Activated T-cell treated with anti-CD3 and anti-CD28 coated beads, Interleukin-2, amount 50 U/mL, for 24 hours (primary cell): ENCODE data around the gene SECISBP2L.
"Not testable (repeated sequence)": the region's sequence is repeated elsewhere in the genome, so short reads cannot be mapped to it uniquely, and the experiment has no call there.

Source experiments
- DNase-seq: peaks from one replicate; pipeline ENCODE4 v3.0.0-alpha.2; 2020
- H3K27ac Mint-ChIP-seq: 2 replicates; pipeline ENCODE4 v1.8.0; 2020; ENCODE audit warnings: mild to moderate bottlenecking, mixed read lengths
- H3K27me3 Mint-ChIP-seq: 2 replicates; pipeline ENCODE4 v1.8.0; 2020; ENCODE audit warnings: mixed read lengths
- H3K36me3 Mint-ChIP-seq: 2 replicates; pipeline ENCODE4 v1.8.0; 2020; ENCODE audit warnings: low read depth, mixed read lengths
- H3K4me1 Mint-ChIP-seq: 2 replicates; pipeline ENCODE4 v1.8.0; 2020; ENCODE audit warnings: low read depth, mixed read lengths
- H3K4me3 Mint-ChIP-seq: 2 replicates; pipeline ENCODE4 v1.8.0; 2020; ENCODE audit warnings: mild to moderate bottlenecking, moderate library complexity, mixed read lengths
- H3K9me3 Mint-ChIP-seq: 2 replicates; pipeline ENCODE4 v1.8.0; 2020; ENCODE audit warnings: mixed read lengths

SECISBP2L gene, protein sequence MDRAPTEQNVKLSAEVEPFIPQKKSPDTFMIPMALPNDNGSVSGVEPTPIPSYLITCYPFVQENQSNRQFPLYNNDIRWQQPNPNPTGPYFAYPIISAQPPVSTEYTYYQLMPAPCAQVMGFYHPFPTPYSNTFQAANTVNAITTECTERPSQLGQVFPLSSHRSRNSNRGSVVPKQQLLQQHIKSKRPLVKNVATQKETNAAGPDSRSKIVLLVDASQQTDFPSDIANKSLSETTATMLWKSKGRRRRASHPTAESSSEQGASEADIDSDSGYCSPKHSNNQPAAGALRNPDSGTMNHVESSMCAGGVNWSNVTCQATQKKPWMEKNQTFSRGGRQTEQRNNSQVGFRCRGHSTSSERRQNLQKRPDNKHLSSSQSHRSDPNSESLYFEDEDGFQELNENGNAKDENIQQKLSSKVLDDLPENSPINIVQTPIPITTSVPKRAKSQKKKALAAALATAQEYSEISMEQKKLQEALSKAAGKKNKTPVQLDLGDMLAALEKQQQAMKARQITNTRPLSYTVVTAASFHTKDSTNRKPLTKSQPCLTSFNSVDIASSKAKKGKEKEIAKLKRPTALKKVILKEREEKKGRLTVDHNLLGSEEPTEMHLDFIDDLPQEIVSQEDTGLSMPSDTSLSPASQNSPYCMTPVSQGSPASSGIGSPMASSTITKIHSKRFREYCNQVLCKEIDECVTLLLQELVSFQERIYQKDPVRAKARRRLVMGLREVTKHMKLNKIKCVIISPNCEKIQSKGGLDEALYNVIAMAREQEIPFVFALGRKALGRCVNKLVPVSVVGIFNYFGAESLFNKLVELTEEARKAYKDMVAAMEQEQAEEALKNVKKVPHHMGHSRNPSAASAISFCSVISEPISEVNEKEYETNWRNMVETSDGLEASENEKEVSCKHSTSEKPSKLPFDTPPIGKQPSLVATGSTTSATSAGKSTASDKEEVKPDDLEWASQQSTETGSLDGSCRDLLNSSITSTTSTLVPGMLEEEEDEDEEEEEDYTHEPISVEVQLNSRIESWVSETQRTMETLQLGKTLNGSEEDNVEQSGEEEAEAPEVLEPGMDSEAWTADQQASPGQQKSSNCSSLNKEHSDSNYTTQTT

GRCh38 chr15:49046220-49047102 lies at the start of gene SECISBP2L:
Gene SECISBP2L (minus strand): TSS chr15:49046446. CDS start chr15:49046299, 147 bp downstream.
- H3K9me3 Mint-ChIP-seq = no peaks in the 10 kb centered on the region
- no peaks in the 10 kb centered on the region for H3K27me3 Mint-ChIP-seq
- peak within 1 kb of the TSS; percentile 93 for H3K27ac Mint-ChIP-seq
- H3K36me3 Mint-ChIP-seq = peaks cover 12% of the 10 kb centered on the region
- H3K4me3 Mint-ChIP-seq = peak within 1 kb of the TSS; percentile 91
- DNase-seq = peak; percentile 93
- peaks cover 30% of the 10 kb centered on the region for H3K4me1 Mint-ChIP-seq

- no peaks in the 10 kb centered on the region for H3K4me1 Mint-ChIP-seq
- DNase-seq = no peak
- no peak overlapping the region for H3K27ac Mint-ChIP-seq
- no peaks in the 10 kb centered on the region for H3K9me3 Mint-ChIP-seq
- H3K27me3 Mint-ChIP-seq = no peaks in the 10 kb centered on the region
- H3K4me3 Mint-ChIP-seq = no peak overlapping the region
- peaks cover 18% of the 10 kb centered on the region for H3K36me3 Mint-ChIP-seq
Observed at GRCh38 chr15:49094923-49095322, 48.7 kb upstream of the SECISBP2L start.

DNA sequence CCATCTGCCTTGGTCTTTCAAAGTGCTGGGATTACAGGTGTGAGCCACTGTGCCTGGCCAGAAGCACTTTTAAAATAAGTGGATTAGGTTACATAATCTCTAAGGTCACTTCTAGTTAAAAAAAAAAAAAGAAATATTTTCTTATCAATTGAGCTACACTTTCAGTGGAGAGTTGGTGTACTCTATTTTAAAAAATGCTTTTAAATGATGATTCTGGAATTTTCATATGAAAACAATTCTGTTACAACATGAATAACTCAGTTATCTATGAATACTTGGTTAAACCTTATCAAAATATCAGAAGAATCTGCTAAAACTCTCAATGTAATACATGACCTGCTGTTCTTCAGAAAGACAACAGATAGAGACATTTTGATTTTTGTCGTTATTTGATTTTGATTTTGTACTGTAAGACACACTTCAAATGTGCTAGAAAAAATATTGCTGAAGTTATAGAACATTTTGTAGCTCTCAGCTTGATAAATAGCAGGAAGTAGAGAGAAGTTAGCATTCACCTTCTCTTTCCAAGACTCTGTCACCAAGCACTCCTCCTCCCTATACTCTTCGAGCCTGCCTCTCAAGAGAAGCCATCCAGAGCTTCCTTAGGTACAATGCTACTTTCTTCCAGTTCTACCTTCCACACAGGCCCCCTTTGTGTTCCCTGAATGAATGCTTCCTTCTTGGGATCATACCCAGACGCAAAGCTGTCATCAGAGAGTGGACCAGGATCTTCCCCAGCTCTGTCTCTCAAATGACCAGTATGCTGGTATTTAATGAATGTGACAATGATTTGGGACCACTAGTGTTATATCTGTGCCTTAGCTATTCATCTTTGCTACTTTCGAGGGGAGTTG lies 47.2 kb upstream of the SECISBP2L start:
- Mint-ChIP-seq H3K4me1 (no peaks in the 10 kb centered on the region), H3K27me3 (no peaks in the 10 kb centered on the region), H3K36me3 (peaks cover 14% of the 10 kb centered on the region), H3K27ac (no peak overlapping the region), H3K4me3 (no peak overlapping the region), H3K9me3 (no peaks in the 10 kb centered on the region)
- no peak for DNase-seq

GRCh38 chr15:49088996-49089395 lies 42.8 kb upstream of the SECISBP2L start:
- H3K4me1 Mint-ChIP-seq = no peaks in the 10 kb centered on the region

GRCh38 chr15:49085696-49086459 lies 39.6 kb upstream of the SECISBP2L start:
- H3K9me3 Mint-ChIP-seq = no peaks in the 10 kb centered on the region
- no peak for DNase-seq
- no peaks in the 10 kb centered on the region for H3K4me1 Mint-ChIP-seq
- H3K27me3 Mint-ChIP-seq = no peaks in the 10 kb centered on the region
- no peak overlapping the region for H3K4me3 Mint-ChIP-seq
- no peaks in the 10 kb centered on the region for H3K36me3 Mint-ChIP-seq
- H3K27ac Mint-ChIP-seq = no peak overlapping the region

More at GRCh38 chr15:49088996-49089395, 42.8 kb upstream of the SECISBP2L start:
- H3K27me3 Mint-ChIP-seq = no peaks in the 10 kb centered on the region
- DNase-seq = no peak
- H3K36me3 Mint-ChIP-seq = no peaks in the 10 kb centered on the region
- no peak overlapping the region for H3K4me3 Mint-ChIP-seq
- no peaks in the 10 kb centered on the region for H3K9me3 Mint-ChIP-seq
- no peak overlapping the region for H3K27ac Mint-ChIP-seq

DNA sequence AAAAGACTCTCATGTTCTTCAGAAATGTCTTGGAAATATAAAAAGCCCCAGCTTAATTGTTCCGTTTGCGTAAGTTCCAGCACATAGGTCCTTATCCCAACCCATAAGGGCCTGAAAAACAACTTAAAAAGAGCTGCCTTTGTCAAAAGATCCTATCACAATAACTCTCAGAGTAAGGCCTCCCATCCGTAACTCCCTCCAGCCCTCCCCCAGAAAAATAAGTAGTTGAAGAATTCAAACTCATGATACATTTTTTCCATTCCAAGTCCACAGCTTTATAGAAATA lies 38.0 kb upstream of the SECISBP2L start:
- no peak for DNase-seq
- Mint-ChIP-seq H3K27ac (no peak overlapping the region), H3K4me3 (no peak overlapping the region), H3K27me3 (no peaks in the 10 kb centered on the region), H3K36me3 (no peaks in the 10 kb centered on the region), H3K4me1 (no peaks in the 10 kb centered on the region), H3K9me3 (no peaks in the 10 kb centered on the region)

GRCh38 chr15:49083401-49084284 lies 37.4 kb upstream of the SECISBP2L start:
- H3K9me3 Mint-ChIP-seq = no peaks in the 10 kb centered on the region
- H3K4me3 Mint-ChIP-seq = no peak overlapping the region
- H3K27me3 Mint-ChIP-seq = no peaks in the 10 kb centered on the region
- DNase-seq = no peak
- no peaks in the 10 kb centered on the region for H3K4me1 Mint-ChIP-seq
- no peak overlapping the region for H3K27ac Mint-ChIP-seq
- no peaks in the 10 kb centered on the region for H3K36me3 Mint-ChIP-seq

GRCh38 chr15:49082960-49083359 lies 36.7 kb upstream of the SECISBP2L start:
- Mint-ChIP-seq H3K27me3 (no peaks in the 10 kb centered on the region), H3K4me3 (no peak overlapping the region), H3K4me1 (no peaks in the 10 kb centered on the region), H3K9me3 (no peaks in the 10 kb centered on the region), H3K36me3 (no peaks in the 10 kb centered on the region), H3K27ac (no peak overlapping the region)
- no peak for DNase-seq

DNA sequence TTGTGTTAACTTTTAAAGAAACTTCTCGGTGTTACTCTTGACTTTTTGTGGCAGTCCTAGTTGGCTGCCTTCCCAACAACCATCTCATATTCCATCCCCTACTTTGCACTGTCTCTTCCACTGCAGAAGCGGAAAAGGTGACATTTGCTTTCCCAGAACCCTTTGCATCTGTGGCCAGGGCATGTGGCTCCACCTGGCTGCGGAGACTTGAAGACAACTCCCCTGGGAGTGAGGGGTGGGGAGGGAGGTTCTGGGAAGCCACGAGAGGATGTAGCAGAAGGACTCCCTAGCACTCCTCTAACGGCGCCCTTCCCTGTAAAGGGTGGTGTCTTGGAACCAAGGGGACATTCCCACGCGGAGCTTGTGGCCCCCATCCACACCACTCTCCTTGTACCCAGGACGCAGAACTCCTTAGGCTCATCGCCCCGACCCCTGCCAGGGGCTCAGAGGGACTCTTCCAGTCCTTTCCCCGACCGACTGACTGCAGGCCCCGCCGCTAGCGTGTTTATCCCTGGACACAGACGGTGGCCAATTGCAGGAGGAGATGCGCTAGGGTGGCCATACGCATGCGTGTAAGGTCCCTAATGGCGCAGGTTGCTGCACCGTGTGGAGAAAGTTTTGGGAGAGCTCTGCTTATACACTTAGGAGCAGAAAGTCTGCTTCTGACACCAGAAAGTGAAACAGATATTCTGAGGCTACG lies 33.2 kb upstream of the SECISBP2L start:
- H3K4me3 Mint-ChIP-seq = no peak overlapping the region
- H3K9me3 Mint-ChIP-seq = no peaks in the 10 kb centered on the region
- no peaks in the 10 kb centered on the region for H3K36me3 Mint-ChIP-seq
- no peak for DNase-seq
- H3K27me3 Mint-ChIP-seq = no peaks in the 10 kb centered on the region
- no peak overlapping the region for H3K27ac Mint-ChIP-seq
- H3K4me1 Mint-ChIP-seq = no peaks in the 10 kb centered on the region

DNA sequence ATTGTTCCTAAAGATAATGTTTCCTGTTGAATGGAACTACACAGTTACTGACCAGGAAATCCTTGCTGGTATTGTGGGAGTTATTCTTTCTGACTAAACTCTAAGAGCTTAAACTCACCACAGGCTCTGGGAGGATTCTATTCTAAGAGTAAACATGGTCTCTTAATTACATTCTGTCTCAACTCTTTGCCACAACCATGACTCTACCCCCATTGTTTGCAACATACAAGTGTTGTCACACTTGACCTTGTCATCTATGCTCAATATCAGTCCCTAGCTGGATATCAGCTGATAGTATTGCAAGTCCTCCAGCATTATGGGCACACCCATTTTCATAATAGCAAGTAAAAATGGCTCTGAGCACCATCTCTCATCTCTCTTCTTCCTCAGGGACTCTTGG lies 29.6 kb upstream of the SECISBP2L start:
- DNase-seq = no peak
- H3K36me3 Mint-ChIP-seq = no peaks in the 10 kb centered on the region

DNA sequence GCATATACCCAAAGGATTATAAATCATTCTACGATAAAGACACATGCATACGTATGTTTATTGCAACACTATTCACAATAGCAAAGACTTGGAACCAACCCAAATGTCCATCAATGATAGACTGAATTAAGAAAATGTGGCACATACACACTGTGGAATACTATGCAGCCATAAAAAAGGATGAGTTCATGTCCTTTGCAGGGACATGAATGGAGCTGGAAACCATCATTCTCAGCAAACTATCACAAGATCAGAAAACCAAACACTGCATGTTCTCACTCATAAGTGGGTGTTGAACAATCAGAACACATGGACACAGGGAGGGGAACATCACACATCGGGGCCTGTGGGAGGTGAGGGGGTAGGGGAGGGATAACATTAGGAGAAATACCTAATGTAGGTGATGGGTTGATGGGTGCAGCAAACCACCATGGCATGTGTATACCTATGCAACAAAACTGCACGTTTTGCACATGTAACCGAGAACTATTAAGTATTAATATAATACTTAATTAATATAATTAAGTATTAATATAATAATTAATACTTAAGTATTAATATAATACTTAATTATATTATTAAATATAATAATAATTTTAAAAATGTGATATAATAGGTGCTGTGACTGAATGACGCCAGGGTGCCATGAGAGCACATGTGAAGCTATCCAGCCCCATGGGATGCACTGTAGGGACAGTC lies 28.5 kb upstream of the SECISBP2L start:
- not testable (repeated sequence) for H3K36me3 Mint-ChIP-seq, H3K9me3 Mint-ChIP-seq, H3K4me3 Mint-ChIP-seq, H3K4me1 Mint-ChIP-seq, DNase-seq, H3K27ac Mint-ChIP-seq
- H3K27me3 Mint-ChIP-seq = peaks cover 20% of the 10 kb centered on the region

More for the DNA sequence above, 29.6 kb upstream of the SECISBP2L start:
- H3K4me1 Mint-ChIP-seq = no peaks in the 10 kb centered on the region
- no peak overlapping the region for H3K4me3 Mint-ChIP-seq
- H3K9me3 Mint-ChIP-seq = no peaks in the 10 kb centered on the region
- peaks cover 11% of the 10 kb centered on the region for H3K27me3 Mint-ChIP-seq
- H3K27ac Mint-ChIP-seq = no peak overlapping the region
